ENCODE measurements around the gene IFI27L1. TPM values are rescaled to one million over a fixed set of nuclear protein-coding genes. Genes with fewer than 3 reads are reported as not detected.

IFI27L1 gene
- total and polyA plus RNA-seq, 2 of the 13 experiments (the other 11 are each of a cell fraction or from before 2014, with no cell fraction given), result 11.9 to 19.0 TPM

GRCh38 chr14:94129111-94129757, 48.1 kb downstream of the IFI27L1 start, which contains the start of gene IFI27L2 (continued):
- no peak for TF ChIP-seq CERS6 (CRISPR knock-in tag; IDR thresholded peaks at IDR 0.05)
- TF ChIP-seq ATF5 (CRISPR knock-in tag; IDR thresholded peaks at IDR 0.05; ENCODE audit: low read depth), result no peak
- TF ChIP-seq HMGXB3 (CRISPR knock-in tag; IDR thresholded peaks at IDR 0.05; ENCODE audit: borderline replicate concordance), result no peak
- TF ChIP-seq AFF4 (CRISPR knock-in tag; IDR thresholded peaks at IDR 0.05), result no peak
- no peak for TF ChIP-seq SRSF1 (optimal IDR thresholded peaks at IDR 0.05; ENCODE audit: low read depth, low read length)
- no peak for TF ChIP-seq HNF4A (CRISPR knock-in tag; IDR thresholded peaks at IDR 0.05)
- TF ChIP-seq TEAD3 (CRISPR knock-in tag; optimal IDR thresholded peaks at IDR 0.05; ENCODE audit: borderline replicate concordance), result no peak
- TF ChIP-seq TGIF2 (CRISPR knock-in tag; IDR thresholded peaks at IDR 0.05), result 0 out of 2 replicates have a peak, but pooled peaks have one; percentile 41
- no peak for TF ChIP-seq ATF4 (CRISPR knock-in tag; IDR thresholded peaks at IDR 0.05)
- TF ChIP-seq PCBP1 (IDR thresholded peaks at IDR 0.05; ENCODE audit: borderline replicate concordance, low read depth, low read length), result peak; percentile 77; the same call in 1 of the 2 replicates
- TF ChIP-seq ZNF780A (CRISPR knock-in tag; IDR thresholded peaks at IDR 0.05), result no peak
- TF ChIP-seq MAF1 (CRISPR knock-in tag; IDR thresholded peaks at IDR 0.05; ENCODE audit: borderline replicate concordance), result 0 out of 2 replicates have a peak, but pooled peaks have one; percentile 22
- TF ChIP-seq ZFP91 (CRISPR knock-in tag; IDR thresholded peaks at IDR 0.05; ENCODE audit: borderline replicate concordance), result 0 out of 2 replicates have a peak, but pooled peaks have one; percentile 18
